ENCODE results near the gene PSKH1. TPM values are rescaled to one million over a fixed set of nuclear protein-coding genes. Genes with fewer than 3 reads are reported as not detected.

Gene PSKH1
- polyA plus RNA-seq, 2 of the 4 experiments (the other 2 are of a cell fraction): 15.1 to 15.8 TPM

DNA sequence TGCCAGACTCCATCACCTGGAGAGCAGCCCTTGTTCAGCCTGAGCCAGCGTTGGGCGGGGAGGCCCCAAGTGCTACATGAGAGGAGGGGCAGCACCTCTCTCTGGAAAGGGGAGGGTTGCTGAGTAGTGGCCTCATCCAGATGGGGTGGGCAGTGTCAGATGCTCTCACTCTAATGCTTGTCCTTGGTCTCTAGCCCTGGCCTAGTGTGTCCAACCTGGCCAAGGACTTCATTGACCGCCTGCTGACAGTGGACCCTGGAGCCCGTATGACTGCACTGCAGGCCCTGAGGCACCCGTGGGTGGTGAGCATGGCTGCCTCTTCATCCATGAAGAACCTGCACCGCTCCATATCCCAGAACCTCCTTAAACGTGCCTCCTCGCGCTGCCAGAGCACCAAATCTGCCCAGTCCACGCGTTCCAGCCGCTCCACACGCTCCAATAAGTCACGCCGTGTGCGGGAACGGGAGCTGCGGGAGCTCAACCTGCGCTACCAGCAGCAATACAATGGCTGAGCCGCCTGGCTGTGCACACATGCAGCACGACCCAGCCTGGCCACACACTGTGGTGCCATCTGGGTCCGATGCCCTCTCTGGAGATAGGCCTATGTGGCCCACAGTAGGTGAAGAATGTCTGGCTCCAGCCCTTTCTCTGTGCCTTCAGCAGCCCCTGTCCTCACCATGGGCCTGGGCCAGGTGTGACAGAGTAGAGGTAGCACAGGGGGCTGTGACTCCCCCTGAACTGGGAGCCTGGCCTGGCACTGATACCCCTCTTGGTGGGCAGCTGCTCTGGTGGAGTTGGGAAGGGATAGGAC is 34.3 kb downstream of the PSKH1 start:
- Histone ChIP-seq H3K9me3 (no peaks in the 10 kb centered on the region), H3K4me3 (no peak overlapping the region), H3K27ac (no peak overlapping the region), H3K4me1 (no peaks in the 10 kb centered on the region), H3K4me2 (no peak overlapping the region)
- FAIRE-seq: no peak
- DNase-seq (ENCODE audit: low read depth in 1 of 2, low spot score in 1 of 2): no peak
- POLR2A ChIA-PET: no interaction called here
- CTCF ChIA-PET: interaction anchor here (0.7 to 22.2 kb wide), 19 partner anchors 7 to 406 kb away, joined by 3 to 370 read pairs (median 9); partner anchors contain the start of genes EDC4 and NRN1L
- ATAC-seq: peak in 1 of 2 experiments; percentile 5; a peak in 1 of 6 replicates
- TF ChIP-seq HMGXB4 (CRISPR knock-in tag; IDR thresholded peaks at IDR 0.05; ENCODE audit: borderline replicate concordance) (no peak), ELK1 (IDR thresholded peaks at IDR 0.05; ENCODE audit: low read depth, low read length) (no peak), EP300 (IDR thresholded peaks at IDR 0.05) (no peak), RFX5 (IDR thresholded peaks at IDR 0.05) (no peak), EHMT2 (IDR thresholded peaks at IDR 0.05; ENCODE audit: low read depth) (no peak), MAZ (IDR thresholded peaks at IDR 0.05; ENCODE audit: borderline replicate concordance, low read depth, low read length) (no peak), HEYL (CRISPR knock-in tag; IDR thresholded peaks at IDR 0.05) (no peak), GATA3 (IDR thresholded peaks at IDR 0.05; ENCODE audit: borderline replicate concordance) (no peak), HDAC2 (IDR thresholded peaks at IDR 0.05) (no peak), HOXA7 (CRISPR knock-in tag; IDR thresholded peaks at IDR 0.05) (no peak), ZSCAN20 (CRISPR knock-in tag; IDR thresholded peaks at IDR 0.05) (no peak)
- TF ChIP-seq, protein P1, sequence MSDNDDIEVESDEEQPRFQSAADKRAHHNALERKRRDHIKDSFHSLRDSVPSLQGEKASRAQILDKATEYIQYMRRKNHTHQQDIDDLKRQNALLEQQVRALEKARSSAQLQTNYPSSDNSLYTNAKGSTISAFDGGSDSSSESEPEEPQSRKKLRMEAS (IDR thresholded peaks at IDR 0.05): no peak
- WGBS (ENCODE audit: missing lambda C conversion rate): 91% methylated on average over 22 of the region's 22 CpGs

DNA sequence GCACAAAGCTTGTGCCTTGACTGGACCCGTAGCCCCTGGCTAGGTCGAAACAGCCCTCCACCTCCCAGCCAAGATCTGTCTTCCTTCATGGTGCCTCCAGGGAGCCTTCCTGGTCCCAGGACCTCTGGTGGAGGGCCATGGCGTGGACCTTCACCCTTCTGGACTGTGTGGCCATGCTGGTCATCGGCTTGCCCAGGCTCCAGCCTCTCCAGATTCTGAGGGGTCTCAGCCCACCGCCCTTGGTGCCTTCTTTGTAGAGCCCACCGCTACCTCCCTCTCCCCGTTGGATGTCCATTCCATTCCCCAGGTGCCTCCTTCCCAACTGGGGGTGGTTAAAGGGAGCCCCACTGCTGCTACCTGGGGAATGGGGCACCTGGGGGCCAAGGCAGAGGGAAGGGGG is 35.1 kb downstream of the PSKH1 start:
- no peak for FAIRE-seq
- ChIA-PET POLR2A (no interaction called here), CTCF (interaction anchor here (0.6 to 22.2 kb wide), 31 partner anchors 9 to 437 kb away, joined by 3 to 370 read pairs (median 6); partner anchors contain the start of genes EDC4, NRN1L, PSKH1 and PSMB10)
- no peak overlapping the region for H3K4me2 ChIP-seq
- H3K4me1 ChIP-seq: no peaks in the 10 kb centered on the region
- H3K9me3 ChIP-seq: no peaks in the 10 kb centered on the region
- WGBS (ENCODE audit: missing lambda C conversion rate): 50% methylated on average over 7 of the region's 7 CpGs
- no peak for DNase-seq (ENCODE audit: low read depth in 1 of 2, low spot score in 1 of 2)
- ATAC-seq: peak in 1 of 2 experiments; percentile 9; a peak in 3 of 6 replicates
- H3K4me3 ChIP-seq: no peak overlapping the region
- no peak overlapping the region for H3K27ac ChIP-seq
- TF ChIP-seq ATOH8 (CRISPR knock-in tag; IDR thresholded peaks at IDR 0.05; ENCODE audit: low read depth) (no peak), FOXS1 (CRISPR knock-in tag; IDR thresholded peaks at IDR 0.05) (no peak), EHF (CRISPR knock-in tag; IDR thresholded peaks at IDR 0.05) (no peak), KDM5A (IDR thresholded peaks at IDR 0.05) (no peak), NPAS2 (CRISPR knock-in tag; IDR thresholded peaks at IDR 0.05; ENCODE audit: borderline replicate concordance) (no peak), BCL3 (IDR thresholded peaks at IDR 0.05) (no peak), KDM1A (IDR thresholded peaks at IDR 0.05; ENCODE audit: low read depth) (no peak), ELK1 (IDR thresholded peaks at IDR 0.05; ENCODE audit: low read depth, low read length) (no peak), POLR2A (IDR thresholded peaks at IDR 0.05; ENCODE audit: low read length) (no peak), RARB (CRISPR knock-in tag; IDR thresholded peaks at IDR 0.05) (no peak), RAD21 (conservative IDR thresholded peaks at IDR 0.05 in 1 of 2, IDR thresholded peaks at IDR 0.05 in 1 of 2) (no peak), CEBPB (IDR thresholded peaks at IDR 0.05) (no peak), MAZ (IDR thresholded peaks at IDR 0.05; ENCODE audit: borderline replicate concordance, low read depth, low read length) (no peak), RCOR1 (IDR thresholded peaks at IDR 0.05; ENCODE audit: low read depth, low read length) (no peak), CTCF (IDR thresholded peaks at IDR 0.05) (no peak), HOXA7 (CRISPR knock-in tag; IDR thresholded peaks at IDR 0.05) (no peak)
